ENCODE results near the gene BARHL2.

Gene BARHL2

DNA sequence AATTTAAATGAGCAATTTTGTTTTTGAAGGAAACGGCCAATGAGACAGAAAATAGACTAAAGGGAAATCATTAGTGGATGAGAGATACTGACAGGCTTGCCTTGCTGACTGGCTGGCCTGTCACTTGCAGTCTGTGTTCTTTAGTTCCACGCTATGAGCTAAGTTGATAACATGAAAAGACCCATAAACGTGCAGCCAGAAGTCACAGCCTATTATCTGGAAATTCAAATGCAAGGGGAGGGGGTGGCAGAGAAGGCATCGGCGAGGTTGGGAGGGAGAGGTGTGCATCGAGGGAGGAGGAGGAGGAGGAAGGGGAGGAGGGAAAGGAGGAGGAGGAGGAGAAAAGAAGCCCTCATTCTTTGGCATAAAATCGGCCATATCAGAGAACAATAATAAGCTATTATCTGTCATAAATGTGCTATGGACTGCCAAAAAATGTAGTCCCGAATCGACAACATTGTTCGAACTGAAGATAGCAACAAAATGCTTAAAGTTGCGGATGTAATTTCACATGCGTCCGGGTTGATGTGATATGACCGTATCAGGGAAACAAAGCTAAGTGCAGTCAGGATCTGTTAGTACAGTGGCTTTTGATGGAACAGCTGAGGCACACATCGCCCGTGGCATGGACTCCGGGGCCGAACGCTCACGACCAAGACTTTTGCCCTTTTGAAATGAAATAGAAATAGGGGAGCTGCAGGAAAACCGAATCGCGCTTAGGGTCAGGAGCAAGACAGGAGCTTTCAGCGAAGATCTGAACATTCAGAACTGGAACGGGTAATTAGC, 11.6 kb upstream of the BARHL2 start:
- no peak overlapping the region for H3K27ac ChIP-seq
- TF ChIP-seq CTCF (conservative IDR thresholded peaks at IDR 0.05), result no peak

DNA sequence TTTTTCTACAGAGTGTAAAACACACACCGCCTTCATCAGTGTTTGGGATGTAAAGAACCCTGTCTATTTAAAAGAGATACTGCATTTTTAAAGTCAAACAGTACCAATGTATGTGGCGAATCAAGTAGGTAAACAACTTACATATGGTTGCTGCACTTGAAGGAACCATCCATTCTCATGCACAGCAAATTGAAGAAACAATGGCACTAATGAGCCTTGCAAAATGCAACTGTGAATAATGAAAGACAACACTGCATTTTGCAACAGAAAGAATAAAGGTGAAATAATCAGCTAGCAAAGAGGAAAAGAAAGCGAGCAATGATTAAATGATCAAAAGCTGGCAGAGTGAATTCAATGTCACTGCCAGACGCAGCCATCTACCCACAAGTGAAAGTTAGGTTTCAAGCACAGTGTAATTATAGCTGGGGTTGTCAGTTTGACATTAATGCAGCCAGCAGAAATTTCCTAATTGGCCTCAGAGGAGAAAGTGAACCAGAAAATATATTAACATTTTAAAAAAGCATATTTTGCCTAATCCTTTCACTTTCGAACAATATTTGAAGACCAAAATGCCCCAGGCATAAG, 10.9 kb upstream of the BARHL2 start:
- TF ChIP-seq CTCF (conservative IDR thresholded peaks at IDR 0.05), result no peak
- H3K27ac ChIP-seq, result no peak overlapping the region

DNA sequence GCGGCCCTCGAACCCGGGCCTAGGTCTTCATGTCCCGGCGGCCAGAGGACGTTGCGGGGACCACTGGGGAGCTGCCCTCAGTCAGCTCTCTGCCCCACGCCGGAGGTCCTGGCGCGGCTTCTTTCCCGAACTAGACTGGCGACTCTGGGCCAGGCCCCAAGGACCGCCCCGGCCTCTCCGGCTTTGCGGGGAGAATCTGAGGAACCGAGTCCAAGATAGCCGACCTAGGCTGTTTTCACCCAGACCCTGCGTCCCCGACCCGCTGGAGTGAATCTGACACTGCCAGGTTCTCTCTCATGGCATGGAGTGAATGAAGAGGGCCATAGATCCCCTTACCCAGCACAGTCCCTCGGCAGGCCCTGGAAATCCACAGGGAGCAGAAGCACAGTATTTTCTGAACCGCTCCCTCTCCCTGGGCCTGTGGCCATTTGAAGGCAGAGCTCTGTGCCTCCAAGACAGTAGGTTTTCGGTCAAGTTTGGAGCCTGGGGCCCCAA, 9.9 kb upstream of the BARHL2 start:
- TF ChIP-seq CTCF (conservative IDR thresholded peaks at IDR 0.05), result no peak
- no peak overlapping the region for H3K27ac ChIP-seq

- peak overlapping the region; percentile 57 for H3K27ac ChIP-seq
- TF ChIP-seq CTCF (conservative IDR thresholded peaks at IDR 0.05), result no peak
These were observed 9.4 kb upstream of the BARHL2 start for GRCh38 chr1:90726425-90726985.

DNA sequence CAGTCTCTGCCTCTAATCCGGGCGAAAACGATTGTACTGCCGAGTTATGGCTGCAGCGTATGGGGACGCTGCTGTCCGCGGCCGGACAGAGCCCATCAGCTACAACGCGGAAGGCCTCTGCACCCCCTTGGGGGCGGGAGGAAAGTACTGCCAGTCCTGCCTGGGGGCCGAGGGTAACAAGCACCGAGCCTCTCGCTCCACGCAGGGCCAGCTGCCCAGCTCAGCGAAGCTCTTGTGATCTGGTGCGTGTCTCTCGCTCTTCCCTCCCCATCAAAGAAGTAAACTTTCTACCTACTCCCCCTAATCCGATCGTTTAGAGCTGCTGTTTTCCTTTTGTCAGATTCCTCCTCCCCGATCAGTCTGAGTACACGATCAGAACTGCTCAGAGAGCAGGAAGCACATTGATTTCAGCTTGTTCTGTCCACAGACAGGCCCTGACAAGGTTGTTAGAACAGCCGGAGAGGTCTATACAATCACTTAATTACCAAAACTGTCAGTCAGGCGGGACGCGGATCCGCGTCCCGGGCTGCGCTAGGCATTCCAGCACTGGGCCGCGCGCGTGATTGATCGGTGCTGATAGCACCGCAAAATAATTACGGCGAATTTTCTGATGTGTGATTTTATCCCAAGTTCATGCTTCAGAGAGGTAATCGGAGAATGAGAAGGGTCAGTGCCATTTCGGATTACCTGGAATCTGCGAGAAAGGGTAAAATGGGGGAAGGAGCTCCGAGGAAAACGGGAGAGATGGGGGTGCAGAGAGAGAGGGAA, 8.7 kb upstream of the BARHL2 start:
- peak overlapping the region; percentile 57 for H3K27ac ChIP-seq
- TF ChIP-seq CTCF (conservative IDR thresholded peaks at IDR 0.05), result peak; percentile 36; the same call in 1 of the 2 replicates

- peak overlapping the region; percentile 57 for H3K27ac ChIP-seq
- no peak for TF ChIP-seq CTCF (conservative IDR thresholded peaks at IDR 0.05)
These were observed 8.0 kb upstream of the BARHL2 start for GRCh38 chr1:90724926-90725656.
